ENCODE results near the gene GLG1.

GLG1 gene

GRCh38 chr16:74562117-74562516, 44.8 kb downstream of the GLG1 start (continued):
- TF ChIP-seq PATZ1 (CRISPR knock-in tag; IDR thresholded peaks at IDR 0.05; ENCODE audit: borderline replicate concordance): no peak
- TF ChIP-seq ZFP30 (CRISPR knock-in tag; IDR thresholded peaks at IDR 0.05): no peak

GRCh38 chr16:74561626-74562025, 45.3 kb downstream of the GLG1 start:
- TF ChIP-seq ISL1 (CRISPR knock-in tag; IDR thresholded peaks at IDR 0.05) (no peak), ZC3H10 (CRISPR knock-in tag; IDR thresholded peaks at IDR 0.05) (peak; percentile 28; the same call in 1 of the 2 replicates)
- peak; percentile 76 for ATAC-seq

- no peak for ATAC-seq
- TF ChIP-seq RARB (CRISPR knock-in tag; IDR thresholded peaks at IDR 0.05) (no peak), PATZ1 (CRISPR knock-in tag; IDR thresholded peaks at IDR 0.05; ENCODE audit: borderline replicate concordance) (no peak), ZNF8 (CRISPR knock-in tag; IDR thresholded peaks at IDR 0.05) (no peak), ZFP30 (CRISPR knock-in tag; IDR thresholded peaks at IDR 0.05) (no peak), BACH2 (CRISPR knock-in tag; IDR thresholded peaks at IDR 0.05; ENCODE audit: borderline replicate concordance) (no peak), CREB5 (CRISPR knock-in tag; IDR thresholded peaks at IDR 0.05; ENCODE audit: low read depth) (no peak), ZNF565 (CRISPR knock-in tag; conservative IDR thresholded peaks at IDR 0.05; ENCODE audit: low read depth) (no peak), ZNF70 (CRISPR knock-in tag; IDR thresholded peaks at IDR 0.05) (no peak), ZC3H10 (CRISPR knock-in tag; IDR thresholded peaks at IDR 0.05) (no peak), ARNTL (CRISPR knock-in tag; IDR thresholded peaks at IDR 0.05; ENCODE audit: borderline replicate concordance, low read depth) (no peak), POU6F1 (CRISPR knock-in tag; IDR thresholded peaks at IDR 0.05; ENCODE audit: borderline replicate concordance, low read depth) (no peak), OSR1 (CRISPR knock-in tag; IDR thresholded peaks at IDR 0.05) (no peak), GLIS3 (CRISPR knock-in tag; IDR thresholded peaks at IDR 0.05) (no peak), TOX (CRISPR knock-in tag; IDR thresholded peaks at IDR 0.05; ENCODE audit: borderline replicate concordance) (no peak), CSDC2 (CRISPR knock-in tag; IDR thresholded peaks at IDR 0.05) (no peak), TCF4 (CRISPR knock-in tag; IDR thresholded peaks at IDR 0.05; ENCODE audit: borderline replicate concordance) (no peak), SNAI2 (CRISPR knock-in tag; IDR thresholded peaks at IDR 0.05) (no peak)
These were observed 46.0 kb downstream of the GLG1 start for GRCh38 chr16:74560912-74561311.

- ATAC-seq: no peak
- TF ChIP-seq ZNF70 (CRISPR knock-in tag; IDR thresholded peaks at IDR 0.05): no peak
- TF ChIP-seq BACH2 (CRISPR knock-in tag; IDR thresholded peaks at IDR 0.05; ENCODE audit: borderline replicate concordance): no peak
- no peak for TF ChIP-seq ZFP30 (CRISPR knock-in tag; IDR thresholded peaks at IDR 0.05)
- no peak for TF ChIP-seq TOX (CRISPR knock-in tag; IDR thresholded peaks at IDR 0.05; ENCODE audit: borderline replicate concordance)
- TF ChIP-seq TCF4 (CRISPR knock-in tag; IDR thresholded peaks at IDR 0.05; ENCODE audit: borderline replicate concordance): no peak
- TF ChIP-seq ZFP3 (CRISPR knock-in tag; IDR thresholded peaks at IDR 0.05): no peak
- no peak for TF ChIP-seq PPARA (CRISPR knock-in tag; IDR thresholded peaks at IDR 0.05; ENCODE audit: borderline replicate concordance)
- no peak for TF ChIP-seq ISL1 (CRISPR knock-in tag; IDR thresholded peaks at IDR 0.05)
- TF ChIP-seq POU6F1 (CRISPR knock-in tag; IDR thresholded peaks at IDR 0.05; ENCODE audit: borderline replicate concordance, low read depth): no peak
- TF ChIP-seq ESRRG (CRISPR knock-in tag; IDR thresholded peaks at IDR 0.05): no peak
- TF ChIP-seq PATZ1 (CRISPR knock-in tag; IDR thresholded peaks at IDR 0.05; ENCODE audit: borderline replicate concordance): no peak
- no peak for TF ChIP-seq CSRNP3 (CRISPR knock-in tag; IDR thresholded peaks at IDR 0.05)
- no peak for TF ChIP-seq RARB (CRISPR knock-in tag; IDR thresholded peaks at IDR 0.05)
These were observed 48.0 kb downstream of the GLG1 start for GRCh38 chr16:74558873-74559272.

All from SK-N-SH treated with all-trans-retinoic acid at 6 μM for 48 hours (cell line).